Activated CD8-positive, alpha-beta T cell treated with anti-CD3 and anti-CD28 coated beads for 36 hours (primary cell): Measurements from ENCODE around the gene TXNRD2. TPM values are rescaled to one million over a fixed set of nuclear protein-coding genes. Genes with fewer than 3 reads are reported as not detected.
A peak's percentile ranks its signal among the peaks of the same experiment; 100 is the strongest.

ENCODE experiments used
- ATAC-seq: fragments of 200-7000 bp; cut with Tn5 transposase; one replicate; pipeline ENCODE4 v1.10.0; 2021; ENCODE audit warnings: mild to moderate bottlenecking, moderate library complexity
- CTCF ChIA-PET: fragments of 350-600 bp; sonication (Branson Sonifier 250); formaldehyde crosslinking; loops from one replicate; lab custom pipeline; 2021; ENCODE audit warnings: antibody characterized with exemption; lab: Charles Lee
- POLR2A ChIA-PET: fragments of 350-600 bp; sonication (Branson Sonifier 250); formaldehyde crosslinking; loops from one replicate; lab custom pipeline; 2021; ENCODE audit warnings: antibody characterized with exemption; lab: Charles Lee
- DNase-seq: peaks from one replicate; pipeline ENCODE4 v3.0.0-alpha.2; 2020
- H3K27ac Mint-ChIP-seq: one replicate; pipeline ENCODE4 v1.8.0; 2021; ENCODE audit warnings: mild to moderate bottlenecking, mixed read lengths
- H3K27me3 Mint-ChIP-seq: one replicate; pipeline ENCODE4 v1.8.0; 2021; ENCODE audit warnings: mixed read lengths
- H3K36me3 Mint-ChIP-seq: one replicate; pipeline ENCODE4 v1.8.0; 2021; ENCODE audit warnings: low read depth, mixed read lengths
- H3K4me1 Mint-ChIP-seq: one replicate; pipeline ENCODE4 v1.8.0; 2021; ENCODE audit warnings: low read depth, mixed read lengths
- H3K4me3 Mint-ChIP-seq: one replicate; pipeline ENCODE4 v1.8.0; 2021; ENCODE audit warnings: mild to moderate bottlenecking, moderate library complexity, mixed read lengths
- H3K9me3 Mint-ChIP-seq: one replicate; pipeline ENCODE4 v1.8.0; 2021; ENCODE audit warnings: mixed read lengths
- intact Hi-C: fragments of 100-400 bp; cut with micrococcal nuclease; formaldehyde crosslinking; loops from one replicate; pipeline ENCODE4 v1.10.0; 2022
- total RNA-seq, 2 experiments: library from RNA; stranded (reverse); gene quantifications; one replicate each; pipeline ENCODE4 v1.2.3, GENCODE V29; 2021
- TF ChIP-seq, protein P1 (sequence below): fragments of 200-600 bp; IDR thresholded peaks from one replicate; pipeline ENCODE4 v1.8.0; 2022; ENCODE audit warnings: antibody characterized with exemption, mild to moderate bottlenecking

Gene TXNRD2
- total RNA-seq, 2 experiments from 2014 or later = 18.0 to 18.5 TPM

DNA sequence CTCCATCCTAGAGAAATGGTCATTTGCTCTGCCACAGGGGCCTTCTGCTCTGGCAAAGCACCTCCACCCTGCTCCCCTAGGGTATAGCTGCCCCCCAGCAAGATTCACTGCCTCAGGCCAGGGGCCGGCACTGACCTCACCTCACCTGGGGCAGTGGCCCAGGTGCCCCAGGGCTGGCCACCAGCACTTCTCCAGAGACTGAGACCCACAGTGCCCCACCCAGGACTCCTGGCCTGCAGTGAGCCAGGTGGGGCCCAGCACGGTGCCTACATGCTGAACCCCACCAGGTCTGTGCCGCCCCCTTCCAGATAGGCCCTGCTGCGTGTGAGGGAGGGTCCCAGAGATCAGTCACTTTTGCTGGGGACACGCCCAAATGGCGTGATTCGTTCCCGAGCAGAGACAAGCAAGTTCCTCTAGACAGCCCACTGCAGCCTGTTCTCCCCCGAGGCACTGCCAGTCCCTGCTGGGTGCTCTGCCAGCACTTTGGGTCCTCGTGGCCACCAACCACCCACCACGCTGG is 97.7 kb downstream of the TXNRD2 start:
- TF ChIP-seq, protein P1, sequence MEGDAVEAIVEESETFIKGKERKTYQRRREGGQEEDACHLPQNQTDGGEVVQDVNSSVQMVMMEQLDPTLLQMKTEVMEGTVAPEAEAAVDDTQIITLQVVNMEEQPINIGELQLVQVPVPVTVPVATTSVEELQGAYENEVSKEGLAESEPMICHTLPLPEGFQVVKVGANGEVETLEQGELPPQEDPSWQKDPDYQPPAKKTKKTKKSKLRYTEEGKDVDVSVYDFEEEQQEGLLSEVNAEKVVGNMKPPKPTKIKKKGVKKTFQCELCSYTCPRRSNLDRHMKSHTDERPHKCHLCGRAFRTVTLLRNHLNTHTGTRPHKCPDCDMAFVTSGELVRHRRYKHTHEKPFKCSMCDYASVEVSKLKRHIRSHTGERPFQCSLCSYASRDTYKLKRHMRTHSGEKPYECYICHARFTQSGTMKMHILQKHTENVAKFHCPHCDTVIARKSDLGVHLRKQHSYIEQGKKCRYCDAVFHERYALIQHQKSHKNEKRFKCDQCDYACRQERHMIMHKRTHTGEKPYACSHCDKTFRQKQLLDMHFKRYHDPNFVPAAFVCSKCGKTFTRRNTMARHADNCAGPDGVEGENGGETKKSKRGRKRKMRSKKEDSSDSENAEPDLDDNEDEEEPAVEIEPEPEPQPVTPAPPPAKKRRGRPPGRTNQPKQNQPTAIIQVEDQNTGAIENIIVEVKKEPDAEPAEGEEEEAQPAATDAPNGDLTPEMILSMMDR = no peak
- CTCF ChIA-PET = interaction anchor here (1.0 kb wide), 1 partner anchor 737 kb away, joined by 3 read pairs; no protein-coding TSS in a partner anchor
- H3K27me3 Mint-ChIP-seq = no peaks in the 10 kb centered on the region
- peak overlapping the region; percentile 81 for H3K27ac Mint-ChIP-seq
- no peak overlapping the region for H3K4me3 Mint-ChIP-seq
- ATAC-seq (no peak), DNase-seq (no peak)
- no peaks in the 10 kb centered on the region for H3K9me3 Mint-ChIP-seq
- intact Hi-C loops = no loop called here
- peaks cover 32% of the 10 kb centered on the region for H3K4me1 Mint-ChIP-seq
- POLR2A ChIA-PET = interaction anchor here (0.5 to 2.5 kb wide), 5 partner anchors 8 to 246 kb away, joined by 3 to 26 read pairs (median 4); partner anchors contain the start of genes GNB1L and RTL10
- peaks cover 19% of the 10 kb centered on the region for H3K36me3 Mint-ChIP-seq

DNA sequence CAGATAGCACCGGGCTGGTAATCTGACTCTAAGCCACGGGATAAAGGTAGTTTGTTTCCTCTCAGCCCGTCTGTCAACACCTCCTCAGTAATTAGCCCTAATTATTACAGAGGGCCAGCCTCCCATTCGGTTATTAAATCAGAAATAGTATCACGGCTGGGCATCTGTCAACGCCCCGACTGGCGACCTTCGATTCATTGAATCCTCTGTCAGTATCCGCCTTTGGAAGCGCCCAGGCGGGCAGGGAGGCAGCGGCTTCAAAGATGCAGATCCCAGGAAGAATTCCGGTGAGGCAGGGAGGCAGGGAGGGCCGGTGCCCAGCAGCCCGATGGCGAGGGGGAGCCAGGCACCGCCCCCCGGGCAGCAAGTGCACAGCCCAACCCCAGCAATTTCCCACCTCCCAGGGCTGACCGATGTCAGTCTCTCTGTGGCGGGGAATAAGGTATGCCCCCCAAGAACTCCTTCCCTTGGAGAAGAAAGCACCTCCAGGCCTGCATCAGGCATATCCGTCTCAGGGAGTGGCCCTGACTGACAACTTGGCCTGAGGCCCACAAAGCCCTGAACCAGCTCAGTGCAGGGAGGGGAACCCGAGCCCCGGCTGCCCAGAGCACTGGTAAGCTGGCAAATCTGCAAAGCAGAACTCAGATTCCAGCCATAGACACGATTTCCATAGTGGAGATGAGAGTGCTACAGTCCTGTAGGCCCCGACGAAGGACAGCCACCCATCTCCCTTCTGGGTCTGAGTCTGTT is 98.3 kb downstream of the TXNRD2 start:
- peaks cover 19% of the 10 kb centered on the region for H3K36me3 Mint-ChIP-seq
- H3K4me3 Mint-ChIP-seq = no peak overlapping the region
- H3K9me3 Mint-ChIP-seq = no peaks in the 10 kb centered on the region
- no peak overlapping the region for H3K27ac Mint-ChIP-seq
- no peak for ATAC-seq
- no peak for DNase-seq
- H3K4me1 Mint-ChIP-seq = peaks cover 27% of the 10 kb centered on the region
- TF ChIP-seq, protein P1 = no peak
- ChIA-PET POLR2A (interaction anchor here (0.5 to 0.9 kb wide), 3 partner anchors 11 to 247 kb away, joined by 3 read pairs; no protein-coding TSS in a partner anchor), CTCF (no interaction called here)
- intact Hi-C loops = no loop called here
- no peaks in the 10 kb centered on the region for H3K27me3 Mint-ChIP-seq

DNA sequence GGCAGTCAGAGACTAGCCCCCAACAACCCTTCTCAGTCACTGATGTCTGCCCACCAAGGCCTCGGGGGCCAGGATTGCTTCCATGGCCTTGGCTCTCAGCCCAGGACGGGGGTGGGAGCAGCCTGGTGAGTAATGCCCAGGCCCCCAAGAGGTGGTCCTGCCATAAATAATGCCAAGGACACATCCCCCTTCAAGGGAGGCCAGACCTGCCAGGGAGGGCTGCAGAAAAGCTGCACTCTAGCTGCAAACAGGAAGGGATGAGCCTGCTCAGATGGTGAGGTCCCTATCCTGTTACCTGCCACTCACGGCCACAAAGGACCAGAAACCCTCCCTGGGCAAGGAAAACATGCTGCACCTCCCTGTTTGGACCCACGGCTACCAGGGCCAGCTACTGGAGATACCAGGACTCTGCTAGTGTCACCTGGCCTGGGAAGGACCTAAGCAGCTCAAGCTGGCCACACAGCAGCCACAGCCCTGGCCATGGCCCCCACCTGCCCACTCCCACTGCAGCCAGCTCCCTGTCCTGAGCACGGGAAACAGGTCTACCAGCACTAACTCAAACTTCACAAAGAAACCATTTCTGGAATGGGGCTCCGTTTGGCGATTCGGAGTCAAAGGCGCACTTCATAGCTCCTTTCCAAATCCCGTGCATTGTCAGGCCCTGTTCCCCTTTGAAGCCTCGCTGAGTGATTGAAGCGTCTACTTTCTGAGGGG is 99.1 kb downstream of the TXNRD2 start:
- ATAC-seq (no peak), DNase-seq (no peak)
- Mint-ChIP-seq H3K27ac (no peak overlapping the region), H3K9me3 (no peaks in the 10 kb centered on the region), H3K27me3 (no peaks in the 10 kb centered on the region), H3K4me1 (peaks cover 25% of the 10 kb centered on the region), H3K36me3 (peaks cover 16% of the 10 kb centered on the region), H3K4me3 (no peak overlapping the region)
- ChIA-PET CTCF (interaction anchor here (0.6 to 1.0 kb wide), 2 partner anchors 11 to 68 kb away, joined by 3 to 4 read pairs; no protein-coding TSS in a partner anchor), POLR2A (interaction anchor here (0.7 to 0.9 kb wide), 2 partner anchors 10 to 12 kb away, joined by 3 read pairs; partner anchors contain the start of genes GNB1L and RTL10)
- intact Hi-C loops = no loop called here
- TF ChIP-seq, protein P1 = no peak

DNA sequence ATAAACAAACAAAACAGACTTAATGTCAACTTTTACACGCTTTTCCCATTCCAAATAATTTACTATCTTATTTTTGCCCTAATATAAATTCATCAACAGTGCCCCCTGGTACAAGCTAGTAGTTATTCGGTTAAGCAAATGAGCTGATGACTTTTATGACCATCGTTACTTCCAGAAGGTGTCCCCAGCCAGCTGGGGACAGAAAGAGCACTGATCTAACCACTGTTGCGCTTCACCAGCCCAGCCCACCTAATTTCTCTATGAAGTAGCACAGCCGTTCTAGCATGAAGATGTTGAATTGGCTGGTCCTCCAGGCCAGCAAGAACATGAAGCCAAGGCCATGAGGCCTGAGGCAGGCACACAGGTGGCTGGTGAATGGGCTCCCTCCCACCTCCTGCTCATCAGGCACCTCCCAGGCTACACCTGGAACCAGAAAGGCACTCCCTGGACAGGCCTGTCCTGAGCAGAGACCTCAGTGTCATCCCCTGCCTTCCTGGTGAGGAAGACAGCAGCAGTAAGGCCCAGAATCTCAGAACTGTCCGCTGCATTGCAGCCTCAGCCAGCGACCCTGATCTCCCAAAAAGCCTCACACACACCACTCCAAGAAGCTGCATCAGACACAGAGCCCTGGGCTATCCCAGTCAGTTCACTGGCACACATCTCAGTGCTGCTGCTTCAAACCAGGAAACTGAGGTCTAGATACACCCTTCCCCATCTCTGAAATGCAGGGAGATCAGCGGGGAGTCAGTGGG is 99.8 kb downstream of the TXNRD2 start:
- intact Hi-C loops = no loop called here
- H3K9me3 Mint-ChIP-seq = no peaks in the 10 kb centered on the region
- TF ChIP-seq, protein P1 = no peak
- POLR2A ChIA-PET = interaction anchor here (0.7 to 0.9 kb wide), 2 partner anchors 9 to 13 kb away, joined by 3 read pairs; partner anchors contain the start of genes GNB1L and RTL10
- CTCF ChIA-PET = interaction anchor here (0.6 to 1.0 kb wide), 2 partner anchors 10 to 69 kb away, joined by 3 to 4 read pairs; no protein-coding TSS in a partner anchor
- H3K27me3 Mint-ChIP-seq = no peaks in the 10 kb centered on the region
- H3K27ac Mint-ChIP-seq = no peak overlapping the region
- peaks cover 10% of the 10 kb centered on the region for H3K36me3 Mint-ChIP-seq
- H3K4me3 Mint-ChIP-seq = no peak overlapping the region
- no peak for DNase-seq
- ATAC-seq = no peak
- peaks cover 25% of the 10 kb centered on the region for H3K4me1 Mint-ChIP-seq
